ENCODE measurements around the gene MIAT.
"Not testable (repeated sequence)": the region's sequence is repeated elsewhere in the genome, so short reads cannot be mapped to it uniquely, and the experiment has no call there.

The MIAT gene

DNA sequence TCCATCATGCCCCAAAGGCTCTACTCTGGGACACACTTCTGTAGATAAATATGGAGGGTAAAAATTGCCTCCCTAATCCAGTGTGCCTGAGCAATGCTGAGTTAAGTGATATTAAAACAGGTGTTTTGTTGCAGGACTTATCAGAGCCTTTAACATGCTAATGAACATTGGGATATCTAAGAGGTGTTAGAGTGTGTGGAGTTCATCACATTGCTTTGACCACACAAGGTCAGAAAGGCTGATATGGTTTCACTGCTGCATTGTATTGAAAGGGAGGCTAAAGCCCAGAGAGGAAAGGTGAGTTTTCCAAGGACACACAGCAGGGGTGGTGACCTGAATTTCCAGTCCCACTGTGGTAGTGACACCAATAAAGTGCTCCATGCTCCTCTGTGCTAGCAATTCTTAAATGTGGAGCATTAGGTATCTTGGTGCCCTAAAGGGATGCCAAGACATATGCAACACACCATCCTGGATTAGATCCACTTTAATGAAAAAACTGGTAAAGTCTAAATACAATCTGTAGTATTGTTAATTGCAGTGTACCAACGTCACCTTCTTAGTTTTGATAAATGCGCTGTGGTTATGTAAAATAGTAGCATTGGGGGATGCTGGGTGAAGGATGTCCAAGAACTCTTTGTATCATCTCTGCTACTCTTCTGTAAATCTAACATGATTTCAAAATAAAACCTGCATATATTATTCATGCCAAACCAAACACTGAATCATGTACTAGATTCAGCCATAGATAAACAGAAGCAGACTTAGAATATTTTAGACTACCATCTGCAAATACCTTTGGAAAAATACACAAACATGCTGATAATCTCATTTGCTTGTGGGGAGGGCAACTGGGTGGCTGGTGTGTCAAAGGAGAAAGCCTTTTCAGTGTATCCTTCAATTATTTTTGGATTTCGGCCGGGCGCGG, 45.8 kb downstream of the MIAT start:
- no peak for TF ChIP-seq ZNF10 (tag by site-specific recombination; IDR thresholded peaks at IDR 0.05)
- no peak for TF ChIP-seq ZNF514 (tag by site-specific recombination; IDR thresholded peaks at IDR 0.05)
- no peak for TF ChIP-seq YY2 (tag by site-specific recombination; IDR thresholded peaks at IDR 0.05)
- no peak for TF ChIP-seq ZNF292 (tag by site-specific recombination; IDR thresholded peaks at IDR 0.05; ENCODE audit: borderline replicate concordance, low read depth)
- TF ChIP-seq, protein P1, sequence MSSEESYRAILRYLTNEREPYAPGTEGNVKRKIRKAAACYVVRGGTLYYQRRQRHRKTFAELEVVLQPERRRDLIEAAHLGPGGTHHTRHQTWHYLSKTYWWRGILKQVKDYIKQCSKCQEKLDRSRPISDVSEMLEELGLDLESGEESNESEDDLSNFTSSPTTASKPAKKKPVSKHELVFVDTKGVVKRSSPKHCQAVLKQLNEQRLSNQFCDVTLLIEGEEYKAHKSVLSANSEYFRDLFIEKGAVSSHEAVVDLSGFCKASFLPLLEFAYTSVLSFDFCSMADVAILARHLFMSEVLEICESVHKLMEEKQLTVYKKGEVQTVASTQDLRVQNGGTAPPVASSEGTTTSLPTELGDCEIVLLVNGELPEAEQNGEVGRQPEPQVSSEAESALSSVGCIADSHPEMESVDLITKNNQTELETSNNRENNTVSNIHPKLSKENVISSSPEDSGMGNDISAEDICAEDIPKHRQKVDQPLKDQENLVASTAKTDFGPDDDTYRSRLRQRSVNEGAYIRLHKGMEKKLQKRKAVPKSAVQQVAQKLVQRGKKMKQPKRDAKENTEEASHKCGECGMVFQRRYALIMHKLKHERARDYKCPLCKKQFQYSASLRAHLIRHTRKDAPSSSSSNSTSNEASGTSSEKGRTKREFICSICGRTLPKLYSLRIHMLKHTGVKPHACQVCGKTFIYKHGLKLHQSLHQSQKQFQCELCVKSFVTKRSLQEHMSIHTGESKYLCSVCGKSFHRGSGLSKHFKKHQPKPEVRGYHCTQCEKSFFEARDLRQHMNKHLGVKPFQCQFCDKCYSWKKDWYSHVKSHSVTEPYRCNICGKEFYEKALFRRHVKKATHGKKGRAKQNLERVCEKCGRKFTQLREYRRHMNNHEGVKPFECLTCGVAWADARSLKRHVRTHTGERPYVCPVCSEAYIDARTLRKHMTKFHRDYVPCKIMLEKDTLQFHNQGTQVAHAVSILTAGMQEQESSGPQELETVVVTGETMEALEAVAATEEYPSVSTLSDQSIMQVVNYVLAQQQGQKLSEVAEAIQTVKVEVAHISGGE (tag by site-specific recombination; conservative IDR thresholded peaks at IDR 0.05; ENCODE audit: low read depth) = no peak
- no peak for TF ChIP-seq ZNF701 (tag by site-specific recombination; IDR thresholded peaks at IDR 0.05)
- no peak for TF ChIP-seq ZNF114 (tag by site-specific recombination; IDR thresholded peaks at IDR 0.05)
- TF ChIP-seq ZNF239 (tag by site-specific recombination; IDR thresholded peaks at IDR 0.05) = peak; percentile 96
- TF ChIP-seq, protein P2, sequence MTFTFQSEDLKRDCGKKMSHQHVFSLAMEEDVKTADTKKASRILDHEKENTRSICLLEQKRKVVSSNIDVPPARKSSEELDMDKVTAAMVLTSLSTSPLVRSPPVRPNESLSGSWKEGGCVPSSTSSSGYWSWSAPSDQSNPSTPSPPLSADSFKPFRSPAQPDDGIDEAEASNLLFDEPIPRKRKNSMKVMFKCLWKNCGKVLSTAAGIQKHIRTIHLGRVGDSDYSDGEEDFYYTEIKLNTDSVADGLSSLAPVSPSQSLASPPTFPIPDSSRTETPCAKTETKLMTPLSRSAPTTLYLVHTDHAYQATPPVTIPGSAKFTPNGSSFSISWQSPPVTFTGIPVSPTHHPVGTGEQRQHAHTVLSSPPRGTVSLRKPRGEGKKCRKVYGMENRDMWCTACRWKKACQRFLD (tag by site-specific recombination; IDR thresholded peaks at IDR 0.05) = no peak
- peak; percentile 97 for TF ChIP-seq ZNF529 (tag by site-specific recombination; IDR thresholded peaks at IDR 0.05; ENCODE audit: insufficient replicate concordance)
- H3K9me3 ChIP-seq (ENCODE audit: control insufficient read depth, insufficient read depth, low read depth, low read length) = no peaks in the 10 kb centered on the region; the same call in 1 of the 2 replicates
- peaks cover 0 to 12% of the 10 kb centered on the region in 2 experiments; a peak in 1 of 3 replicates for H3K36me3 ChIP-seq (ENCODE audit: control insufficient read depth in 2 of 2, insufficient read depth in 1 of 2, low read length in 2 of 2)
- H3K27ac ChIP-seq (ENCODE audit: extremely low read depth, low read depth, low read length) = no peak overlapping the region
- POLR2A ChIA-PET = no interaction called here
- CTCF ChIA-PET = no interaction called here
- H3K4me3 ChIP-seq (ENCODE audit: low read depth, low read length) = no peak overlapping the region
- H3K4me1 ChIP-seq (ENCODE audit: control insufficient read depth, insufficient read depth, low read length) = no peaks in the 10 kb centered on the region

DNA sequence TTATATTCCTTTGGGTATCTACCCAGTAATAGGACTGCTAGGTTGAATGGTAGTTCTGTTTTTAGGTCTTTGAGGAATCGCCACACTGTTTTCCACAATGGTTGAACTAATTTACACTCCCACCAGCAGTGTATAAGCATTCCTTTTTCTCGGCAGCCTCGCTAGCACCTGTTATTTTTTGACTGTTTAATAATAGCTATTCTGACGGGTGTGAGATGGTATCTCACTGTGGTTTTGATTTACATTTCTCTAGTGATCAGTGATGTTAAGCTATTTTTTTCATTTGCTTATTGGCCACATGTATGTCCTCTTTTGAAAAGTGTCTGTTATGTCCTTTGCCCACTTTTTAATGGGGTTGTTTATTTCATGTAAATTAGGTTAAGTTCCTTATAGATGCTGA, 48.0 kb downstream of the MIAT start:
- POLR2A ChIA-PET; H3K4me3 ChIP-seq (ENCODE audit: low read depth, low read length); H3K27ac ChIP-seq (ENCODE audit: extremely low read depth, low read depth, low read length); H3K4me1 ChIP-seq (ENCODE audit: control insufficient read depth, insufficient read depth, low read length); CTCF ChIA-PET; H3K9me3 ChIP-seq (ENCODE audit: control insufficient read depth, insufficient read depth, low read depth, low read length); H3K36me3 ChIP-seq (ENCODE audit: control insufficient read depth in 2 of 2, insufficient read depth in 1 of 2, low read length in 2 of 2): not testable (repeated sequence)

DNA sequence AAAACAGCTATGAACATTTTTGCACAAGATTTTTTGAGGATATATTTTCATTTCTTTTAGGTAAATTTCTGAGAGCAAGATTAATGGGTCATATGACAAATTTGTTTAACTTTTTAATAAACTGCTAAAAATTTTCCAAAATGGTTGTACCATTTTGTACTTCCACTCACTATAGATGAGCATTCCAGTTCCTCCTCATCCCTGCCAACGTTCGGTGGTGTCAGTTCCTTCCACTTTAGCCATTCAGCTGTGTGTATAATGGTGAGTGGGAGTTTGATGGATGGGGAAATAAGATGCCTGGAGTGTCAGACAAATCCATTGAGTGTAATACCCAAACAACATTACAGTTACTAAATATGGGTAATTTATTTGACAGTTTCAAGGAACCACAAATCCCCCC, 49.7 kb downstream of the MIAT start:
- Histone ChIP-seq H3K36me3 (ENCODE audit: control insufficient read depth in 2 of 2, insufficient read depth in 1 of 2, low read length in 2 of 2) (peaks cover 0 to 3% of the 10 kb centered on the region in 2 experiments; a peak in 1 of 3 replicates), H3K27ac (ENCODE audit: extremely low read depth, low read depth, low read length) (no peak overlapping the region), H3K4me3 (ENCODE audit: low read depth, low read length) (no peak overlapping the region), H3K4me1 (ENCODE audit: control insufficient read depth, insufficient read depth, low read length) (no peaks in the 10 kb centered on the region), H3K9me3 (ENCODE audit: control insufficient read depth, insufficient read depth, low read depth, low read length) (no peaks in the 10 kb centered on the region; the same call in 1 of the 2 replicates)
- CTCF ChIA-PET = interaction anchor here (0.6 to 0.7 kb wide), 2 partner anchors 10 to 959 kb away, joined by 4 to 6 read pairs; no protein-coding TSS in a partner anchor
- POLR2A ChIA-PET = no interaction called here
- TF ChIP-seq, protein P3, sequence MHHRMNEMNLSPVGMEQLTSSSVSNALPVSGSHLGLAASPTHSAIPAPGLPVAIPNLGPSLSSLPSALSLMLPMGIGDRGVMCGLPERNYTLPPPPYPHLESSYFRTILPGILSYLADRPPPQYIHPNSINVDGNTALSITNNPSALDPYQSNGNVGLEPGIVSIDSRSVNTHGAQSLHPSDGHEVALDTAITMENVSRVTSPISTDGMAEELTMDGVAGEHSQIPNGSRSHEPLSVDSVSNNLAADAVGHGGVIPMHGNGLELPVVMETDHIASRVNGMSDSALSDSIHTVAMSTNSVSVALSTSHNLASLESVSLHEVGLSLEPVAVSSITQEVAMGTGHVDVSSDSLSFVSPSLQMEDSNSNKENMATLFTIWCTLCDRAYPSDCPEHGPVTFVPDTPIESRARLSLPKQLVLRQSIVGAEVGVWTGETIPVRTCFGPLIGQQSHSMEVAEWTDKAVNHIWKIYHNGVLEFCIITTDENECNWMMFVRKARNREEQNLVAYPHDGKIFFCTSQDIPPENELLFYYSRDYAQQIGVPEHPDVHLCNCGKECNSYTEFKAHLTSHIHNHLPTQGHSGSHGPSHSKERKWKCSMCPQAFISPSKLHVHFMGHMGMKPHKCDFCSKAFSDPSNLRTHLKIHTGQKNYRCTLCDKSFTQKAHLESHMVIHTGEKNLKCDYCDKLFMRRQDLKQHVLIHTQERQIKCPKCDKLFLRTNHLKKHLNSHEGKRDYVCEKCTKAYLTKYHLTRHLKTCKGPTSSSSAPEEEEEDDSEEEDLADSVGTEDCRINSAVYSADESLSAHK (tag by site-specific recombination; IDR thresholded peaks at IDR 0.05) = 0 out of 2 replicates have a peak, but pooled peaks have one; percentile 34
- no peak for TF ChIP-seq KLF10 (tag by site-specific recombination; IDR thresholded peaks at IDR 0.05)
- TF ChIP-seq, protein P1 (tag by site-specific recombination; conservative IDR thresholded peaks at IDR 0.05; ENCODE audit: low read depth) = no peak
- TF ChIP-seq, protein P4, sequence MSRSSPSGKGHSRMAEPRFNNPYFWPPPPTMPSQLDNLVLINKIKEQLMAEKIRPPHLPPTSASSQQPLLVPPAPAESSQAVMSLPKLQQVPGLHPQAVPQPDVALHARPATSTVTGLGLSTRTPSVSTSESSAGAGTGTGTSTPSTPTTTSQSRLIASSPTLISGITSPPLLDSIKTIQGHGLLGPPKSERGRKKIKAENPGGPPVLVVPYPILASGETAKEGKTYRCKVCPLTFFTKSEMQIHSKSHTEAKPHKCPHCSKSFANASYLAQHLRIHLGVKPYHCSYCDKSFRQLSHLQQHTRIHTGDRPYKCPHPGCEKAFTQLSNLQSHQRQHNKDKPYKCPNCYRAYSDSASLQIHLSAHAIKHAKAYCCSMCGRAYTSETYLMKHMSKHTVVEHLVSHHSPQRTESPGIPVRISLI (tag by site-specific recombination; IDR thresholded peaks at IDR 0.05) = no peak
- TF ChIP-seq SETDB1 (IDR thresholded peaks at IDR 0.05; ENCODE audit: insufficient read length, low read length) = peak; percentile 80
- no peak for TF ChIP-seq MYNN (tag by site-specific recombination; IDR thresholded peaks at IDR 0.05; ENCODE audit: borderline replicate concordance)
- peak; percentile 77; the same call in 1 of the 2 replicates for TF ChIP-seq TRIM28 (IDR thresholded peaks at IDR 0.05; ENCODE audit: borderline replicate concordance, low read length)
- TF ChIP-seq ZFP37 (tag by site-specific recombination; IDR thresholded peaks at IDR 0.05) = no peak
- no peak for TF ChIP-seq ZNF239 (tag by site-specific recombination; IDR thresholded peaks at IDR 0.05)
- TF ChIP-seq ZNF843 (tag by site-specific recombination; IDR thresholded peaks at IDR 0.05) = no peak

All from HEK293 (cell line).